Gastroesophageal sphincter (tissue), 3 donors: Measurements from ENCODE around the gene MEGF6.

Experiments used
- EP300 ChIP-seq: sonication (generic); formaldehyde crosslinking; IDR thresholded peaks from one replicate; pipeline ENCODE4 v1.6.1; 2017; ENCODE audit warnings: antibody characterized with exemption, mild to moderate bottlenecking
- POLR2A ChIP-seq, 2 donors: fragments of 450-650 bp; IDR thresholded peaks; one replicate each; pipeline ENCODE4 v1.6.1; 2017; ENCODE audit warnings: antibody characterized with exemption in 2 of 2, mild to moderate bottlenecking in 2 of 2, moderate library complexity in 1 of 2
- POLR2AphosphoS5 ChIP-seq: sonication (generic); formaldehyde crosslinking; IDR thresholded peaks from one replicate; pipeline ENCODE4 v1.6.1; 2017; ENCODE audit warnings: antibody characterized with exemption
- TF ChIP-seq, protein P1 (sequence below), 4 experiments: fragments of 200-600 bp in 2 of 4; fragments of 450-650 bp in 2 of 4; sonication (generic) in 1 of 4; IDR thresholded peaks; one replicate each; pipeline ENCODE4 v1.5.1; 2017 to 2019; ENCODE audit warnings: antibody characterized with exemption in 4 of 4, mild to moderate bottlenecking in 2 of 4, moderate library complexity in 2 of 4

DNA sequence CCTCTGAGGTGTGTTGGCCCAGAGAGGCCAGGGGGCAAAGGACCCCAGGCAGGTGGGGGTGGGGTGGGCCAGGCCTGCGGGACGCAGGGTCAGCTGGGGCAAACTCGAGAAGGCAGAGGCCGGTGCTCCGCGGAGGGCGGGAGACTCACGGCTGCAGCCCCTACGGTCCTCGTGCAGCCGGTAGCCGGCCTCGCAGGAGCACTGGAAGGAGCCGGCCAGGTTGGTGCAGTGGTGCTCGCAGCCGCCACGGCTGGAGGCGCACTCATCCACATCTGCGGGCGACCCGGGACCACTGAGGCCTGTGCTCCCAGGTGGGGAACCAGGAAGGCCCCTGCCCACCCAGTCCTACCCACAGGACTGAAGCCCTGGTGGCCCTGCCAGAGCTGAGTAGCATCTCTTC is 101.6 kb downstream of the MEGF6 start:
- TF ChIP-seq, protein P1, sequence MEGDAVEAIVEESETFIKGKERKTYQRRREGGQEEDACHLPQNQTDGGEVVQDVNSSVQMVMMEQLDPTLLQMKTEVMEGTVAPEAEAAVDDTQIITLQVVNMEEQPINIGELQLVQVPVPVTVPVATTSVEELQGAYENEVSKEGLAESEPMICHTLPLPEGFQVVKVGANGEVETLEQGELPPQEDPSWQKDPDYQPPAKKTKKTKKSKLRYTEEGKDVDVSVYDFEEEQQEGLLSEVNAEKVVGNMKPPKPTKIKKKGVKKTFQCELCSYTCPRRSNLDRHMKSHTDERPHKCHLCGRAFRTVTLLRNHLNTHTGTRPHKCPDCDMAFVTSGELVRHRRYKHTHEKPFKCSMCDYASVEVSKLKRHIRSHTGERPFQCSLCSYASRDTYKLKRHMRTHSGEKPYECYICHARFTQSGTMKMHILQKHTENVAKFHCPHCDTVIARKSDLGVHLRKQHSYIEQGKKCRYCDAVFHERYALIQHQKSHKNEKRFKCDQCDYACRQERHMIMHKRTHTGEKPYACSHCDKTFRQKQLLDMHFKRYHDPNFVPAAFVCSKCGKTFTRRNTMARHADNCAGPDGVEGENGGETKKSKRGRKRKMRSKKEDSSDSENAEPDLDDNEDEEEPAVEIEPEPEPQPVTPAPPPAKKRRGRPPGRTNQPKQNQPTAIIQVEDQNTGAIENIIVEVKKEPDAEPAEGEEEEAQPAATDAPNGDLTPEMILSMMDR (IDR thresholded peaks at IDR 0.05): no peak
- TF ChIP-seq POLR2A (IDR thresholded peaks at IDR 0.05) (no peak), EP300 (no peak), POLR2AphosphoS5 (no peak)
